GM19351 (cell line): ENCODE results near the gene CD1C.
A peak's percentile ranks its signal among the peaks of the same experiment; 100 is the strongest.
"Not testable (repeated sequence)": the region's sequence is repeated elsewhere in the genome, so short reads cannot be mapped to it uniquely, and the experiment has no call there.

Source experiments
- ATAC-seq: cut with Tn5 transposase; IDR thresholded peaks from one replicate; pipeline ENCODE4 v1.9.1; 2021; ENCODE audit warnings: mild to moderate bottlenecking, moderate library complexity; ENCODE audit not compliant: unreplicated experiment

CD1C gene

DNA sequence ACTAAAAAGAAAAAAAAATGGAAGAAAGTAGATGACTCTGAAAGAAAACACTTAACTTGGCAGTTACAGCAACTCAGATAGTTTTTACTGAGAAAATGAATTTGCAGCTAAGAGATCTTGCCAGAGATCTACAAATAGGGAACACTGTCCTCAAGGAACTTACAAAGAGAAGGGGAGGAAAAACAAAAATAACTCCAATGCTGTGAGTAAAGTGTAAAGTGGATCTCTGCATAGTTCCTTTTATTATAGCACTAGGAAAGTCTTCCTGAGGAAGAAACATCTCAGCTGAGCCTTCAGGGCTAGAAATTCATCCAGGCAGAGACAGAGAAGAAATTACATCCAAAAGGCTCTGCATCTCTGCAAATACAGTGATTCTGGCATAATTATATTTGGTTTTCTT is 37.8 kb downstream of the CD1C start:
- no peak for ATAC-seq

DNA sequence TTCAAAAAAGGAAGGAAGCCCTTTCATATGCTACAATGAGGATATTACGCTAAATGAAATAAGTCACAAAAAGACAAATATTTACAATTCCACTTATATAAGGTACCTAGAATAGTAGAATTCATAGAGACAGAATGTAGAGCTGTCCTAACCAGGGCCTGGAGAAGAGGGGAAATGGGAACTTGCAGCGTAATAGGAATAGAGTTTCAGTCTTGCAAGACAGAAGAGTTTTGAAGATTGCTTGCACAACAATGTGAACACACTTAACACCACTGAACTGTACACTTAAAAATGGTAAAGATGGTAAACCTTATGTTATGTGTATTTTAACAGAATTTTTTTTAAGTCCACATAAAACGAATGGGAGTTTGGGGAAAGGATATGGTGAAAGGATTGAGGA is 38.7 kb downstream of the CD1C start:
- ATAC-seq: no peak

DNA sequence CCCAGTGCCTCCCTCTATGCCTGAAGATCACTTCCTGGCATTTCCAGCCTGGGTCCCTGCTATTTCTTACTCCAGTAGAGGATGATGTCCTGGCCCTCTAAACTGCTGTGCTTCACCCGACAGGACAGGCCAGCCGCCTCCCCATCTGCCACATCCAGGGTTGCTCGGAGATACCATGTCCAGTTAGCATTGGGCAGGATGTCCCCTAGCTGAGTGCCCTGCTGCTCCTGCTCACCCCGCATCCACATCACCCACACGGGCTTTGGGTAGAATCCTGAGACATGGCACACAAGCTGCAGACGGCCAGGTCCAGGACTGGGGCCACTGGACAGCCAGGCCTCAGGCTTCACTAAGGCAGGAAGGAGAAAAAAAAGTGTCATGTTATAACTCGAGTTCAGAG is 39.6 kb downstream of the CD1C start:
- ATAC-seq: no peak

DNA sequence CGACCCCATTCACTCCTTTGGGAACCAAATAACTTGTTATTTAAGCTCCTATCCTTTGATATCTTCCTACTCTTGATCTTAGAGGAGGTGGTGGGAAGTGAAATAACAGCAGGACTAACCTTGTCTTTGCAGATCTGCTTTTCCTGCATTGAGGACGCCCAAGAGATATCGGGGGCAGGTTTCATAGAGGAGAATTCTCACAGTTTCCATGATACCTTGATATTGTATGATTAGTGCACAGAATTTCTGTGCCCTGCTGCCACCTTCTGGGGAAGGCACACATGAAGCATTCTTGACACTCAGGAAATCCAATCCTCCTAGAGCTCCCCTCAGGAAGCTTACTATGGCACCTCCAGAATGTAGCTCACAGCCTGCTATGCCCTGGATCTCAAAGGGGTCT is 40.0 kb downstream of the CD1C start:
- ATAC-seq: no peak

DNA sequence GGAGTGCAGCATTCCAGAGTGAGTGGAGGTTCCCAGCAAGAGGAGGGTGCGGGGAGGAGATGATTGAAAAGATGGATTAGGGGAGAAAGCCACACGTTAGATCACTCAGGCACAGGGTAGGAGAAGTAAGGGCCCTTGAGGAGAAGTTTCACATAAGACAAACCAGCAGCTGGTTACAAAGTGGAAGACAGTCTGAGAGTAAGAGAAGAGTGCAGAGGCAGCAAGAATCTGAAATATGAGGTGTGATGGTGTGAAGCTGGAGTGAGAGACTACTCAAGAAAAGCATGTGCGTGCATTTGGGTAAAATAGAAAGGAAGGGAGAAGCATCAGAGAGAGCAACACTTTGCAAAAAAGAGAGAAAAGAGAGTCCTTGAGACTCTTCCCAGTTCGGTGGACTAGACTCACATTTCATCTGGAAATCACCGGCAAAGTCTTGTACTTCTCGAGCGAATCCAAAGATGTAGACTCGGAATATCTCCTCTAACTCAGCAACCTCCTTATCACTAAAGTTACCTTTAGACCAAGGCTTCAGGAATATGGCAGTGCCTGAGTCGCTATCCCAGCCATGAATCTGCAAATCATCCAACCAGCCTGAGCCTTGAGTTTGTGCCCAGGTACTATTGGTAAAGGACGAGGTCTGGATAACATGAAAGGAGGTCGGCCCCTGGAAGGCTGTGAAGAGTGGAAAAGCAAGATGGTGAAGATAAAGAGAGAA is 40.8 kb downstream of the CD1C start:
- ATAC-seq: no peak

DNA sequence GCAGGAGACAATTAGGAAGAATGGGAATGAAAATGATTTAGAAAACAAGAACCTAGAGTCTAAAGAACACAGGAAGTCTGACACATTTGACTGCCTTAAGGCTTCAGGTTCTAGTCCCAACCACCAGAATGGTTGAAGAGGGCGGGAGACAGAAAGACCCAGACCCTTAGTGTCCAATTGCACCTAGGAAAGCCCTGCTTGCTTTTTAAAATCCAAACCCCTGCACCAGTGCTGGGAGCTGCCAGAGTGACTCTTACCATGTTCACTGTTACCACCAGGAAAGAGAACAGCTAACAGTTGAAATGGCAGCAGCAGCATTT is 41.3 kb downstream of the CD1C start:
- ATAC-seq: no peak

DNA sequence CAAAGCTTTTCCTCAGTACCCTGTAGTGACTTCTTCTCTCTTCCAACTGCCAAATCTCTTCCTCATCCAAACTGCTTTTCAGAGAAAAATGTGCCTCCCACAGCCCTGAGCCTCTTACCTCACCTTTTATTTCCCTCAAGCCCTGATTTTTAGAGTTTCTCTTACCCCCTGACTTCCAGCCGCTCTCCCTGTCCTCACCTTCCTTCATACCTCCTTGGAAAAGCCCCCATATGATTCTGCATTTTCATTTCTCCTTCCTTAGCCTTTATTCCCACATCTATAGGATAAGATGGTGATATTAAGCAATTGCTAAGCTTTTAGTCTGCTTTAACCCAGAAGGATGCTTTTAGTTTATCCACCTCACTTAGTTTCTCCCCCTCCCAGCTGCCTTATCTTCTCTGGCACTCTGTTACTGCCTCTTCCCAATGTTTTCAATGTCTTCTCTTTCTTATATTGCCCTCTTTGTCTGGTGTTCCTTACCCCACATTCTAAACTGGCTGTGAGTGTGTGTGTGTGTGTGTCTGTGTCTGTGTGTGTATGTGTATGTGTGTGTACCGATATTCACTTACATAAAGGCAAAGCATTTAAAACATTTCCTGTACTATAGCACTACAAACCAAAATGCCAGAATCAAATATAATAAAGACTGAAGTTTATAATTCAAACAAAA is 41.9 kb downstream of the CD1C start, which contains the start of gene CD1B:
TSS of gene CD1B (minus strand) at position 51 of the 670 bp plus-strand sequence. CDS start 108 bp downstream, outside the sequence.
- ATAC-seq: no peak

DNA sequence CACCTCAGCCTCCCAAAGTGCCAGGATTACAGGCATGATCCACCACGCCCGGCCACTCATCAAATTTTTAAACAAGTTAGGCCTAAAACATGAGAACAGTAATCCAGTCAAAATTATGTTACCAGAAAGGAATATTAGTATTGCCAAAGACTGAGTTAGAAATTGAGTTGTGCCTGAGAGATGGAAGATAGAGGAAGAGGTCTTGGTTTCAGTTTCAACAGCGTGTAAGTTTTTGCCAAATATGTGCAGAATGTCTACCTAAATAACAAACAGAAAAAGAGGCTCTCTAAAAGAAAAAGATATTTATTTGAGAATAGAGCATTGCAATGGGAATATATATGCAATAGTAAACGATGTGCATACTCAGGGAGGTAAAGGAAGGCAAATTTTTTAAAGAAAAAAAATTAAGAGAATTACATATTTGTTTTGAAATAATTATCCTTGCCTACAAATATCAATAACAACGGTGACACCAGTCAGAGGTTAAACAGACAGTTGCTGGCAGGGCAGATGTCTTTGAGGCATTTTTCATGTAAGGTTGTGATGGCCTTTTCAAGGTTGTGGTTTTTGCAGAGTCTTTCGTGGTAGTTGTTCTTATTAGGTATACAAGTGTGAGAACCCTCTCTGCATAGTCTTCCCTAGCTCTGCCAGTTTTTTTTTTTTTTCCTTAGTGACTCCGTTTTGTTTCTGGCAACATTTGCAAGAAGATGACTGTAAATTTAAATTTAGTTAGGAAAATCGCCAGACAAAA is 43.9 kb downstream of the CD1C start:
- ATAC-seq: peak; percentile 45

DNA sequence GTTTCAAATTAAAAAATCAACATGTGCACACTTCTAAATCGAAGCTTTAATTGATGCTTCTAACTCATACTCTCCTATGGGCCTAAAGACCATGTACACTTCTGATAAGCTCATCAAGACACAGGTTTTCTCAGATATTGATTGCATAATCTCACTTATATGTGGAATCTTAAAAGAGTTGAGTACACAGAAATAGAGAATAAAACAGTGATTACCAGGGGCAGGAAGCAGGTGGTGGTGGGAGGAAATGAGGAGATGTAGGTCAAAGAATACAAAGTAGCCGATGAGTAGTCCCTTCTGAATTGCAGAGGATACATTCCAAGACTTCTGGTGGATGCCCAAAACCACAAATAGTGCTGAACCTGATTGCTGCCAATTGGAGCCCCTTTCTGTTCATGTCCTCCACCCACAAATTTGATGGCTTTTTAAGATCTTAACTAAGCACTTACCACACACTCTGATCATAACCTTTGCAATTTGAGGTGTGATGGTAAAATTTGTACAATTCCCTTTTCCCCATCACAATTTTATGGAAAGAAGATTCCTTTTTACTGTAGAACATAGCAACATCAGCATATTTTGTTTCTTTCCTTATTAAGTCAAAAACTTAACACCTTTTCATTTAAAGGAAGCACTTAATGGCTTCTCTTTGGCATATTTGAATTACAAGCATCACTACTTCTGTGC is 44.9 kb downstream of the CD1C start:
- ATAC-seq: no peak

DNA sequence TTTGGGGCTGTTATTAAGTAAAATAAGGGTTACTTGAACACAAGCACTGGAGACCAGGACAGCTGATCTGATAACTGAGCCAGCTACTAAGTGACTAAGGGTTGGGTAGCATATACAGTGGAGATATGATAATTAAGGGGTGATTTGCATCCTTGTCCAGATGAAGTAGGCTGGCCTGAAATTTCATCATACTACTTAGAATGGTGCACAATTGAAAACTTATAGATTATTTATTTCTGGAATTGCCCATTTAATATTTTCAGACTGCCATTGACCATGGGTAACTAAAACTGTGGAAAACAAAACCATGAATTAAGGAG is 45.5 kb downstream of the CD1C start:
- ATAC-seq: no peak

DNA sequence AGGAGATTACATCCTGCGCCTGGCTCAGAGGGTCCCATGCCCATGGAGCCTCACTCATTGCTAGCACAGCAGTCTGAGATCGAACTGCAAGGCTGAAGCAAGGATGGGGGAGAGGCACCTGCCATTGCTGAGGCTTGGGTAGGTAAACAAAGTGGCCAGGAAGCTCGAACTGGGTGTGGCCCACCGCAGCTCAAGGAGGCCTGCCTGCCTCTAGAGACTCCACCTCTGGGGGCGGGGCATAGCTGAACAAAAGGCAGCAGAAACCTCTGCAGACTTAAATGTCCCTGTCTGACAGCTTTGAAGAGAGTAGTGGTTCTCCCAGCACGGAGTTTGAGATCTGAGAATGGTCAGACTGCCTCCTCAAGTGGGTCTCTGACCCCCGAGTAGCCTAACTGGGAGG is 46.7 kb downstream of the CD1C start:
- ATAC-seq: not testable (repeated sequence)
